Testis (tissue), 3 donors: ENCODE data around the gene LMO2. TPM values are rescaled to one million over a fixed set of nuclear protein-coding genes. Genes with fewer than 3 reads are reported as not detected.
"Not testable (repeated sequence)": the region's sequence is repeated elsewhere in the genome, so short reads cannot be mapped to it uniquely, and the experiment has no call there.

ENCODE experiments used
- DNase-seq: peaks from one replicate; pipeline ENCODE4 v3.0.0-alpha.2; 2019
- H3K27ac ChIP-seq, 2 donors: fragments of 200-600 bp; sonication (generic); one replicate each; pipeline ENCODE4 v1.5.1; 2019
- H3K27me3 ChIP-seq: fragments of 200-600 bp; sonication (generic); one replicate; pipeline ENCODE4 v1.5.1; 2019
- H3K36me3 ChIP-seq: fragments of 200-600 bp; sonication (generic); one replicate; pipeline ENCODE4 v1.5.1; 2017; ENCODE audit warnings: low read depth; ENCODE audit errors: missing control alignments
- H3K4me1 ChIP-seq: fragments of 200-600 bp; sonication (generic); one replicate; pipeline ENCODE4 v1.5.1; 2019
- H3K4me3 ChIP-seq, 2 donors: fragments of 200-600 bp; sonication (generic); one replicate each; pipeline ENCODE4 v1.5.1; 2017 to 2019
- H3K9me3 ChIP-seq: fragments of 200-600 bp; sonication (generic); one replicate; pipeline ENCODE4 v1.5.1; 2017
- POLR2A ChIP-seq: fragments of 450-650 bp; IDR thresholded peaks from one replicate; pipeline ENCODE4 v1.6.1; 2017; ENCODE audit warnings: antibody characterized with exemption, mild to moderate bottlenecking, moderate library complexity
- WGBS, 2 donors: methylation state at CpG; one replicate each; pipeline ENCODE4 v1.1.5; 2018; 5-methylcytosine and 5-hydroxymethylcytosine counted together
- intact Hi-C: fragments of 100-400 bp; cut with DNase I; formaldehyde crosslinking; loops from one replicate; pipeline ENCODE4 v1.15.1; 2023; ENCODE audit warnings: low total_unique reads
- polyA plus RNA-seq: library from polyadenylated mRNA; stranded (reverse); fragments of 350-450 nt; fragmentation: Illumina TruSeq; extraction: RNeasy Lipid Tissue Mini Kit (QIAGEN cat#74804); gene quantifications from one replicate; pipeline ENCODE4 v1.2.3, GENCODE V29; 2014; ENCODE audit warnings: low read depth, low replicate concordance; ENCODE audit not compliant: insufficient read depth
- total RNA-seq, 2 donors: library from RNA; depleted of rRNA; stranded (reverse); fragments of >200 nt; gene quantifications; one replicate each; pipeline ENCODE4 v1.2.3, GENCODE V29; 2016
- TF ChIP-seq, protein P1 (sequence below), 3 experiments: fragments of 450-650 bp in 2 of 3; fragments of 200-600 bp in 1 of 3; sonication (generic) in 1 of 3; IDR thresholded peaks; one replicate each; pipeline ENCODE4 v1.5.1; 2016 to 2019; ENCODE audit warnings: antibody characterized with exemption in 3 of 3, mild to moderate bottlenecking in 2 of 3, moderate library complexity in 1 of 3

LMO2 gene
- total and polyA plus RNA-seq, 3 donors from 2014 or later = 6.5 to 18.3 (median 8.1) TPM

DNA sequence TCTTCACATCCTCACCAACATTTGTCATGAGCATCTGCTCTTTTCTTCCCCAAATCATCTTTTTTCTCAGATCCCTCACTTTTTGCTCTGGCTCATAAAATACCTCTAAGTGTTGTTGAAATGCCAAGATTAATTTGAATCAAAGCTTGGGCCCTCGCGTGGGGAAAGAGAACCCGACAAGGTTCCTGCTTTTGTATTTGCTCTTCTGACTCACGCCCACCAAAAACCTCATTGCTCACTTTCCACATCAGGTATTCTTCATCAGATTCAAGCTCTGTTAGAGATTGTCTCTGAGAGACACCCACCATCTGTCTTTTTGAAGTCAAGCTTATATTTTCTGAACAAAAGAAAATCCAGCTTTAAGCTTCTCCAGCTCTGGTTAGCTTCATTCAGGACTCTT, 64.7 kb downstream of the LMO2 start:
- no peak overlapping the region for H3K4me3 ChIP-seq
- TF ChIP-seq, protein P1, sequence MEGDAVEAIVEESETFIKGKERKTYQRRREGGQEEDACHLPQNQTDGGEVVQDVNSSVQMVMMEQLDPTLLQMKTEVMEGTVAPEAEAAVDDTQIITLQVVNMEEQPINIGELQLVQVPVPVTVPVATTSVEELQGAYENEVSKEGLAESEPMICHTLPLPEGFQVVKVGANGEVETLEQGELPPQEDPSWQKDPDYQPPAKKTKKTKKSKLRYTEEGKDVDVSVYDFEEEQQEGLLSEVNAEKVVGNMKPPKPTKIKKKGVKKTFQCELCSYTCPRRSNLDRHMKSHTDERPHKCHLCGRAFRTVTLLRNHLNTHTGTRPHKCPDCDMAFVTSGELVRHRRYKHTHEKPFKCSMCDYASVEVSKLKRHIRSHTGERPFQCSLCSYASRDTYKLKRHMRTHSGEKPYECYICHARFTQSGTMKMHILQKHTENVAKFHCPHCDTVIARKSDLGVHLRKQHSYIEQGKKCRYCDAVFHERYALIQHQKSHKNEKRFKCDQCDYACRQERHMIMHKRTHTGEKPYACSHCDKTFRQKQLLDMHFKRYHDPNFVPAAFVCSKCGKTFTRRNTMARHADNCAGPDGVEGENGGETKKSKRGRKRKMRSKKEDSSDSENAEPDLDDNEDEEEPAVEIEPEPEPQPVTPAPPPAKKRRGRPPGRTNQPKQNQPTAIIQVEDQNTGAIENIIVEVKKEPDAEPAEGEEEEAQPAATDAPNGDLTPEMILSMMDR (IDR thresholded peaks at IDR 0.05) = no peak
- no peak for TF ChIP-seq POLR2A
- intact Hi-C loops = no loop called here
- no peaks in the 10 kb centered on the region for H3K36me3 ChIP-seq
- peaks cover 8% of the 10 kb centered on the region for H3K4me1 ChIP-seq
- H3K9me3 ChIP-seq = no peaks in the 10 kb centered on the region
- WGBS, 2 donors = 95% methylated on average over 4 of the region's 4 CpGs
- no peaks in the 10 kb centered on the region for H3K27me3 ChIP-seq
- no peak for DNase-seq
- no peak overlapping the region for H3K27ac ChIP-seq

DNA sequence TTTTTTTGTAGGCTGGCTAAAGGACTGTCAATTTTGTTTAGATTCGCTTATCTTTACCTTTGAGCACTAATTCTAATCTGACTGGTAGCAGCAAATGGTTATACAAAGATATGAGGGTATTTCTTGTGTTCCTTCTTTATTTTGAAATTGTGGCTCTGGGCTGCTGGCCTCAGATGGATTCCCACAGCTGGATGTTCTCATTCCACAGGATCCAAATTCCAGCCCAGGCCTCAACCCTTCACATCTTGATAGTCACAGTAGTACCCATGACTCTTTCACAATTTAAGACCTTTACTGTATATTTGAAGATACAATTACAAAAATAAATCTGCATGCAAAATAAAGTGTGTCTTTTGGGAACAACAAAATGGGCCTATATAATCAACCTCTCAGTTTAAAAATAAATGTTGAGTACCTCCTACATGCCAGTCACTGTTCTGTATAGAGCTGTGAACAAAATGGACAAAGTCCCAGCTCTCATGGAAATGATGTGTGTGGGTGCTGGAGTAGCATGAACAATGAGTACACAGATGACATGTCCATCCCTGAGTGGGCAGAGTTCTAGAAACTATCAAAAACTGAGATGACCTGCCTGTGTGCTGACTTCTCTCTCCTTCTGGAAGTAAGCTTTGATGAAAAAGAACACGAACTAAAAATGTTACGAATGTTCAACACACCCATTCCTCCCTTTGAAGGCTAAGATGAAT, 65.9 kb downstream of the LMO2 start:
- Histone ChIP-seq H3K4me3 (no peak overlapping the region), H3K27me3 (no peaks in the 10 kb centered on the region), H3K9me3 (no peaks in the 10 kb centered on the region), H3K36me3 (no peaks in the 10 kb centered on the region), H3K4me1 (peaks cover 8% of the 10 kb centered on the region), H3K27ac (no peak overlapping the region)
- TF ChIP-seq POLR2A = no peak
- TF ChIP-seq, protein P1 (IDR thresholded peaks at IDR 0.05) = no peak
- 68 to 83% methylated on average over 3 of the region's 3 CpGs for WGBS, 2 donors
- DNase-seq = no peak
- intact Hi-C loops = no loop called here

DNA sequence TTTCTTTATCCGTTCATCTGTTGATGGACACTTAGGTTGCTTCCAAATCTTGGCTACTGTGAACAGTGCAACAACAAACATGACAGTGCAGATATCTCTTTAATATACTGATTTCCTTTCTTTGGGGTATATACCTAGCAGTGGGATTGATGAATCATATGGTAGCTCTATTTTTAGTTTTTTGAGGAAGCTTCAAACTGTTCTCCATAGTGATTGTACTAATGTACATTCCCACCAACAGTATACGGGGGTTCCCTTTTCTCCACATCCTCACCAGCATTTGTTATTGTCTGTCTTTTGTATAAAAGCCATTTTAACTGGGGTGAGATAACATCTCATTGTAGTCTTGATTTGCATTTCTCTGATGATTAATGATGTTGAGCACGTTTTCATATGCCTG, 68.9 kb downstream of the LMO2 start:
- DNase-seq, H3K4me1 ChIP-seq, H3K27me3 ChIP-seq, H3K9me3 ChIP-seq, H3K27ac ChIP-seq, H3K36me3 ChIP-seq, H3K4me3 ChIP-seq, intact Hi-C loops: not testable (repeated sequence)
- WGBS, 2 donors = 63 to 67% methylated on average over 3 of the region's 3 CpGs

DNA sequence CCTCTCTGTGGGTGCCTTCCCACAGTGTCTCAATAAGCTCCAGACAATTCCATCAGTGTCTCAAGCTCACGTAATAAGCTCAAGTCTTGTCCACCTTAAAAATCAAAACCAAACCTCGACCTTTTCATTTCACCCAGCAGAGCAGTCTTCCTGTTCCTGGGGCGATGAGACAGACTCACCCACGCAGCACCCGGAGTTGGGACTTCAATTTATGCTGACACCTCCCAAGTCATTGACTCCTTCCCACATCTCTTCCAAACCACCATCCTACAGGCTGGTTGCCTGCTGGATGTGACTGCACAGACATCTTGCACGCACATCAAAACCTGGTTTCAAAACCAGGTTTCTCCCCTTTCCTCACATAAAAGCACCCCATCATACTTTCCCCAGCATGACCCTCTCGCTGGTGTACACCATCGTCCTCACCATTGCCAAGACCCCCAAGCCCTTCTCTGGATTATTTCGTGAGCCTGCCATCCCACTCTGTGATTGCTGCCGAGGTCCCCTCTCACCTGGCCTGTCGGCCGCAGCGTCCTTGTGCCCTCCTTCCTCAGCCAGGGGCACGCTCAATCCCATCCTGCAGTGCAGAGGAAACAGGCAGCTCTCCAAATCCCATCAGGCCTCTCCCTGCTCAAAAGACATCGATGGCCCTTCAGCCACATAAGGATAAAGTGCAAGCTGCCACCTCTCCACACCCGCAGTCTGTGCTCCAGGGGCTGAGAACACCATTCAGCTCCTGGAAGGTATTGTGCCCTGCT, 72.4 kb downstream of the LMO2 start:
- intact Hi-C loops = no loop called here
- WGBS, 2 donors = 75 to 78% methylated on average over 16 of the region's 16 CpGs
- no peak for TF ChIP-seq POLR2A
- TF ChIP-seq, protein P1 (IDR thresholded peaks at IDR 0.05) = no peak
- Histone ChIP-seq H3K4me3 (no peak overlapping the region), H3K9me3 (no peaks in the 10 kb centered on the region), H3K36me3 (no peaks in the 10 kb centered on the region), H3K27me3 (no peaks in the 10 kb centered on the region), H3K4me1 (no peaks in the 10 kb centered on the region), H3K27ac (no peak overlapping the region)
- no peak for DNase-seq

Other genes starting within 250 kb of the LMO2 start
- under 1 TPM in 1 of 2 donors, not detected in 1; 0.81 TPM for gene C11orf91, start 191.2 kb downstream of the LMO2 start, total RNA-seq
- 12.8 TPM for gene C11orf91, start 191.2 kb downstream of the LMO2 start, polyA plus RNA-seq
- gene CD59, start 155.7 kb downstream of the LMO2 start, total RNA-seq = 100 to 1,000 TPM; 157 to 230 TPM
- gene CD59, start 155.7 kb downstream of the LMO2 start, polyA plus RNA-seq = 343 TPM
- 10 to 100 TPM; 27.2 to 39.3 TPM for gene FBXO3, start 117.6 kb downstream of the LMO2 start, total RNA-seq
- gene FBXO3, start 117.6 kb downstream of the LMO2 start, polyA plus RNA-seq = 44.8 TPM
- 100 to 1,000 TPM; 281 to 377 TPM for gene CAPRIN1, start 159.7 kb upstream of the LMO2 start, total RNA-seq
- gene CAPRIN1, start 159.7 kb upstream of the LMO2 start, polyA plus RNA-seq = 419 TPM
- gene NAT10, start 213.6 kb upstream of the LMO2 start, total RNA-seq = 10 to 100 TPM; 47.7 to 50.5 TPM
- gene NAT10, start 213.6 kb upstream of the LMO2 start, polyA plus RNA-seq = 49.9 TPM